ENCODE data around the gene TM9SF4.
"Not testable (repeated sequence)": the region's sequence is repeated elsewhere in the genome, so short reads cannot be mapped to it uniquely, and the experiment has no call there.

The TM9SF4 gene

DNA sequence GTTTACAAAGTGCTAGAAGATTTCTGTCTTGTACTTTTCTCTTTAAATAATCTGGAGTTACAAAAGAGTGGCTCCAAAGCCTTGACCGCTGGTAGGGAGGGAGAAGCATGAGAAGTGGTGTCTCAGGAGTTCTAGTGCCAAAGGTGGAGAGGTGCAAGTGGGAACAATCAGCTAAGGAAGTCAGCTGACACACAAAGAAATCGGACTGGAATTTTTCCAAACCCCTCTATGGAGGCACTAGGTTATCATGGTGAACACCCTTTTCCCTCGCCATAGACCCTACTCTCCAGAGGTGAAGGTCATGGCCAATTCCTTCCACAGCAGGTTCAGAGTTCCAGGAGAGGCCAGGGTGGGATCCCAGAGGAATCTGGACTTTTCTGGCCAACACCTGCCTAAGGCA, 83.2 kb downstream of the TM9SF4 start:
- H3K36me3 ChIP-seq (ENCODE audit: control insufficient read depth, insufficient read depth, low read length) = peaks cover 21% of the 10 kb centered on the region
- H3K4me1 ChIP-seq (ENCODE audit: control insufficient read depth, insufficient read depth, low read length, poor library complexity, severe bottlenecking) = peaks cover 14% of the 10 kb centered on the region
- H3K9me3 ChIP-seq (ENCODE audit: control insufficient read depth, low read length) = no peaks in the 10 kb centered on the region
- H3K4me3 ChIP-seq (ENCODE audit: insufficient read depth, low read depth, low read length, poor library complexity, severe bottlenecking) = no peak overlapping the region
- no peaks in the 10 kb centered on the region for H3K27me3 ChIP-seq (replicated peaks; ENCODE audit: control insufficient read depth, insufficient read depth, low read length, poor library complexity, severe bottlenecking)
- H3K27ac ChIP-seq (ENCODE audit: insufficient read depth, low read length, poor library complexity, severe bottlenecking) = no peak overlapping the region
- DNase-seq = no peak

DNA sequence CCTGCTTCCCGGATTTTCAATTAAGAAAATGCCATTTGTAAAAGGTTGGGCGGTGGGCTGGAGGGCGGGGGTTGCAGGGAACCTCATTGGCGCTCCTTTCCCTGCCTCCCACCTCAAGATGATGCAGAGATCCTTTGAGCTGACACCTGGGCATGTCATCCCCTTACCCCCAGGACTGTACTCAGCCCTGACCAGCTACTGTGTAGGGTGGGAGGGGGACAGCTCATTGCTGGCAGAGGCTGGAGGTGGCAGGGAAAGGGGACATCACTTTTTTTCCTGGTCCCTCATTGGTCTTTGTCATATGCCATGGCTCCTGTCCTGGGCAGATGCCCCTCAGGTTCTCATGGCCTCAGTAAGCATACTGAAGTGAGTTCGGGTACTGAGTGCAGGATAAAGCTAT, 83.8 kb downstream of the TM9SF4 start:
- peaks cover 14% of the 10 kb centered on the region for H3K4me1 ChIP-seq (ENCODE audit: control insufficient read depth, insufficient read depth, low read length, poor library complexity, severe bottlenecking)
- H3K9me3 ChIP-seq (ENCODE audit: control insufficient read depth, low read length); H3K4me3 ChIP-seq (ENCODE audit: insufficient read depth, low read depth, low read length, poor library complexity, severe bottlenecking); DNase-seq; H3K27ac ChIP-seq (ENCODE audit: insufficient read depth, low read length, poor library complexity, severe bottlenecking); H3K27me3 ChIP-seq (replicated peaks; ENCODE audit: control insufficient read depth, insufficient read depth, low read length, poor library complexity, severe bottlenecking): not testable (repeated sequence)
- peaks cover 28% of the 10 kb centered on the region for H3K36me3 ChIP-seq (ENCODE audit: control insufficient read depth, insufficient read depth, low read length)

DNA sequence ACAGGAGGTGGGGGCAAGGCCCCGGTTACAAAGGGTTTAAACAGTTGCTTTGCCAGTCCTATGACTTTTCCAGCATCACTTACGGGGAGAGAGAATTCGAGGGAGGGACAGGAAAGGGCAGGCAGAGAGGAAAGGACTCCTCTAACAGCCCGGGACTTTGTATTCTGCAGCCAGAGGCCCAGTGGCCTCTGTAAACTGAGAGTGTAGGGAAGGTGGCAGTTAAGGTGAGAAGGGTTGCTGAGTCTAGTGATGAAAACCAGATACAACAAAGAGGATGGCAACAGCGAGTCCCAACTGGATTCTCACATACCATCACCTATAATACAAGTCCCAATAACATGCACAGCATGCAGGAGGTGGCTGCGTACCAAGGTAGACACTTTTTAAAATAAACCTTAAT, 84.5 kb downstream of the TM9SF4 start:
- DNase-seq = no peak
- Histone ChIP-seq H3K9me3 (ENCODE audit: control insufficient read depth, low read length) (no peaks in the 10 kb centered on the region), H3K27ac (ENCODE audit: insufficient read depth, low read length, poor library complexity, severe bottlenecking) (no peak overlapping the region), H3K4me1 (ENCODE audit: control insufficient read depth, insufficient read depth, low read length, poor library complexity, severe bottlenecking) (peaks cover 11% of the 10 kb centered on the region), H3K36me3 (ENCODE audit: control insufficient read depth, insufficient read depth, low read length) (peaks cover 34% of the 10 kb centered on the region), H3K4me3 (ENCODE audit: insufficient read depth, low read depth, low read length, poor library complexity, severe bottlenecking) (no peak overlapping the region), H3K27me3 (replicated peaks; ENCODE audit: control insufficient read depth, insufficient read depth, low read length, poor library complexity, severe bottlenecking) (no peaks in the 10 kb centered on the region)

DNA sequence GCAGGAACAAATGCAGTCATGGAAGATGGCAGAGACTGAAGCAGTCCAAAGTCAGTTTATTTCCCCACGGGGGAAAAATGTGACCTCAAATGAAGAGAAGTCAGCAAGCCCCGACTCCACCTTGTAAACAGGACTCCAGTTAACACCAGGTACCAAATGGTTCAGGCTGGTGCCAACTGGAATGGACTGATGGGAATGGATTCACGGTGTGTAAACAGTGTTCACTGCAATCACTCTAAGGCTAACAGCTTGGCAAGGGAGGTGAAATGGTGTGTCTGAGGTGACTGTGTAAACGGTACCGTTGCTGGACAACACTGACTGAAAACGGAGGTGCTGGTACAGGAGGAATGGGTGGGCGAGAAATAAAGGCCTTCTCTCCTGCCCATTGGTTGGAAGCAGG, 86.1 kb downstream of the TM9SF4 start:
- no peak overlapping the region for H3K27ac ChIP-seq (ENCODE audit: insufficient read depth, low read length, poor library complexity, severe bottlenecking)
- no peak overlapping the region for H3K4me3 ChIP-seq (ENCODE audit: insufficient read depth, low read depth, low read length, poor library complexity, severe bottlenecking)
- H3K27me3 ChIP-seq (replicated peaks; ENCODE audit: control insufficient read depth, insufficient read depth, low read length, poor library complexity, severe bottlenecking) = no peaks in the 10 kb centered on the region
- peaks cover 45% of the 10 kb centered on the region for H3K36me3 ChIP-seq (ENCODE audit: control insufficient read depth, insufficient read depth, low read length)
- no peaks in the 10 kb centered on the region for H3K9me3 ChIP-seq (ENCODE audit: control insufficient read depth, low read length)
- peaks cover under 1% of the 10 kb centered on the region for H3K4me1 ChIP-seq (ENCODE audit: control insufficient read depth, insufficient read depth, low read length, poor library complexity, severe bottlenecking)
- no peak for DNase-seq

DNA sequence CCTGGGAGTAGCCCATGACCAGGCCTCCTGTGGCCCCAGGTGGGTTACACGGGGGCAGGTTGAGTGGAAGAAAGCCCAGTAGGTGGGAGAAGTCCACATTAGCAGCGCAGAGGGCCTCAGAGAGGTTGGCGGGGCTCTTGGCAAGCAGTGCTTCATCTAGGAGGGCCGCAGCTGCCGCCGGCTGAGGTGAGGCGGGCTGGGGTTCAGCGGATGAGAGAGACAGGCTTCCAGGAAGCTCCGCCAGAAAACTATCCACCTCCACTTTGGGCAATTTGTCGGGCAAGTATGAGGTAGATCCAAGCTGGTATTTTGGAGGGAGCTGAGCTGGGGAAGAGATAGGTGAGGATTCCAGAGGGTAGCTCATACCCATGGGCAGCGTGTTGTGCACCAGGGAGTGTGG, 87.1 kb downstream of the TM9SF4 start:
- H3K36me3 ChIP-seq (ENCODE audit: control insufficient read depth, insufficient read depth, low read length) = peaks cover 50% of the 10 kb centered on the region
- DNase-seq; H3K4me1 ChIP-seq (ENCODE audit: control insufficient read depth, insufficient read depth, low read length, poor library complexity, severe bottlenecking); H3K9me3 ChIP-seq (ENCODE audit: control insufficient read depth, low read length); H3K27ac ChIP-seq (ENCODE audit: insufficient read depth, low read length, poor library complexity, severe bottlenecking); H3K4me3 ChIP-seq (ENCODE audit: insufficient read depth, low read depth, low read length, poor library complexity, severe bottlenecking); H3K27me3 ChIP-seq (replicated peaks; ENCODE audit: control insufficient read depth, insufficient read depth, low read length, poor library complexity, severe bottlenecking): not testable (repeated sequence)

DNA sequence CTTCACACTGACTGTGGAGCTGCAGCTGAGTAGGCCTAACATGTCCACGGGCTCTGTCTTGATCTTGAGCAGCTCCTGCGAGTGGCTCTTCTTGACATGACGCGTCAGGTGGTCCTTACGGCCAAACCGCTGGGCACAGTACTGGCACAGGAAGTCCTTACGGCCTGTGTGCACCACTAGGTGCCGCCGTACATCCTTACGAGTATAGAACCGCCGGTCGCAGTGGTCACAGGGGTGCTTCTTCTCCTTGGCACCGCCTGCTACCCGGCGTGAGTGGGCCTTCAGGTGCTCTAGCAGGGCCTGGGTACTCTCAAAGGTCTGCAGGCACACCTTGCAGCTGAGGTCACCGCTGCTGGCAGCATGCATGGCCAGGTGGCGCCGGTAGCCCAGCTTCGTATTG, 87.6 kb downstream of the TM9SF4 start:
- not testable (repeated sequence) for H3K4me3 ChIP-seq (ENCODE audit: insufficient read depth, low read depth, low read length, poor library complexity, severe bottlenecking); H3K27me3 ChIP-seq (replicated peaks; ENCODE audit: control insufficient read depth, insufficient read depth, low read length, poor library complexity, severe bottlenecking); H3K27ac ChIP-seq (ENCODE audit: insufficient read depth, low read length, poor library complexity, severe bottlenecking); DNase-seq; H3K4me1 ChIP-seq (ENCODE audit: control insufficient read depth, insufficient read depth, low read length, poor library complexity, severe bottlenecking); H3K9me3 ChIP-seq (ENCODE audit: control insufficient read depth, low read length)
- H3K36me3 ChIP-seq (ENCODE audit: control insufficient read depth, insufficient read depth, low read length) = peaks cover 55% of the 10 kb centered on the region

DNA sequence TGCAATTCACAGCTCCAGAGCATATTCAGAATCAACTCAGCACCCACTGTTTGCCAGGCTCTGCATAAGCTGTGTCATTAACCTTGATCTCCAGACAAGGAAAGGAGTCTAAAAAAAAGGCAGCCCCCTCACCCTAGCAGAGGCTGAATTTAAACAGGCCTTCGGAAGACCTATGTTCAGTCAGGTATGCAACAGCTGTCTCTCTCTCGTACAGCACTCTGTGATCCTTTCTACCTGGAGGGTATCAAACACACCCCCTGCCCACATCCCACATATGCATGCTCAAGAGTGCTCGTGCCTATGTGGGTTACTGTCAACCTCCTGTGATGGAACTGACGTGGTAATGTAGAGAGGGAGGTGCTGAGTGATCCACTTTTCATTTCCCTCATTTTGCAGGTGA, 89.5 kb downstream of the TM9SF4 start:
- Histone ChIP-seq H3K36me3 (ENCODE audit: control insufficient read depth, insufficient read depth, low read length) (peaks cover 56% of the 10 kb centered on the region), H3K4me3 (ENCODE audit: insufficient read depth, low read depth, low read length, poor library complexity, severe bottlenecking) (no peak overlapping the region)
- DNase-seq = no peak

DNA sequence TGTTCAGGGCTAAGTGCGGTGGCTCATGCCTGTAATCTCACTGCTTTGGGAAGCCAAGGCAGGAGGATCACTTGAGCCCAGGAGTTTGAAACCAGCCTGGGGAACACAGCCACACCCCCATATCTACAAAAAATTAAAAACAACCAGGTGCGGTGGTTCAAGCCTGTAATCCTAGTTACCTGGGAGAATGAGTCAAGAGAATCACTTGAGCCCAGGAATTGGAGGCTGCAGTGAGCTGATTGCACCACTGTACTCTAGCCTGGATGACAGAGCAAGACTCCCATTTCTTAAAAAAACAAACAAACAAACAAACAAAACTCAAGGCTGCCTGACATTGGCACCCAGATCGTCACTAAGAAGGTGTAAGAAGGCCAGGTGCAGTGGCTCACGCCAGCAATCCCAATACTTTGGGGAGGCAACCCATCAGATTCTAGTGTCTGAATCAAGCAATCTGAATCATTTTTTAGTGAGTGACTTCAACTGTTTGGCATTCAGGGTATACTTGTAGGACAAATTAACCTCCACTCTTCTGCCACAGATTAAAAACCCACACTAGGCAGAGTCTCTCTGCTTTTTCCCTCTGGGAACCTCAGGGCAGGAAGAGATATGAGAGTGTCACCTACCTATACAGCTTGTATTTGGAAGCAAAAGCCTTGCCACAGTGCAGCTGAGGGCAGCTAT, 91.9 kb downstream of the TM9SF4 start:
- Histone ChIP-seq H3K36me3 (ENCODE audit: control insufficient read depth, insufficient read depth, low read length) (peaks cover 41% of the 10 kb centered on the region), H3K4me1 (ENCODE audit: control insufficient read depth, insufficient read depth, low read length, poor library complexity, severe bottlenecking) (peaks cover 13% of the 10 kb centered on the region), H3K27ac (ENCODE audit: insufficient read depth, low read length, poor library complexity, severe bottlenecking) (no peak overlapping the region), H3K27me3 (replicated peaks; ENCODE audit: control insufficient read depth, insufficient read depth, low read length, poor library complexity, severe bottlenecking) (no peaks in the 10 kb centered on the region), H3K4me3 (ENCODE audit: insufficient read depth, low read depth, low read length, poor library complexity, severe bottlenecking) (no peak overlapping the region), H3K9me3 (ENCODE audit: control insufficient read depth, low read length) (no peaks in the 10 kb centered on the region)
- DNase-seq = no peak

More for the DNA sequence above, 89.5 kb downstream of the TM9SF4 start:
- H3K9me3 ChIP-seq (ENCODE audit: control insufficient read depth, low read length) = no peaks in the 10 kb centered on the region
- no peaks in the 10 kb centered on the region for H3K27me3 ChIP-seq (replicated peaks; ENCODE audit: control insufficient read depth, insufficient read depth, low read length, poor library complexity, severe bottlenecking)
- H3K4me1 ChIP-seq (ENCODE audit: control insufficient read depth, insufficient read depth, low read length, poor library complexity, severe bottlenecking) = no peaks in the 10 kb centered on the region
- no peak overlapping the region for H3K27ac ChIP-seq (ENCODE audit: insufficient read depth, low read length, poor library complexity, severe bottlenecking)

DNA sequence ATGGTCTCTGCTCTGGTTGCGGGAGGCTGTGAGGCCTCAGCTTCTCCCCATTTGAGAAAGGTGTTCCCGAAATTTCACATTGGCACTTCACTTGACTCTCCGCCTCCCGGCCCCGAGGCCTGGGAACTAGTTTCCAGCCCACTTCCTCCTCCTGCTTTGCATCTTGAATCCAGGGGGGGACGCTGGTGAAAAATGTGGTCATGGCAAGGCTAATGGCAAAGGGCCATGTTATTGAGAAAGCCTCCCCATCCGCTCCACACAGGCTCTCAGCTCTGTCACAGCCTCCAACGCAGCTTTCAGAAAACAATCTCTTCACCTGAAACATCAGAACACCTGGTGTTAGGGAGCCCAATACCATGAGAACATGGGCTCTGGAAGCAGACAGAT, 92.5 kb downstream of the TM9SF4 start:
- Histone ChIP-seq H3K36me3 (ENCODE audit: control insufficient read depth, insufficient read depth, low read length) (peaks cover 39% of the 10 kb centered on the region), H3K4me1 (ENCODE audit: control insufficient read depth, insufficient read depth, low read length, poor library complexity, severe bottlenecking) (peaks cover 18% of the 10 kb centered on the region), H3K27ac (ENCODE audit: insufficient read depth, low read length, poor library complexity, severe bottlenecking) (no peak overlapping the region), H3K9me3 (ENCODE audit: control insufficient read depth, low read length) (no peaks in the 10 kb centered on the region), H3K27me3 (replicated peaks; ENCODE audit: control insufficient read depth, insufficient read depth, low read length, poor library complexity, severe bottlenecking) (no peaks in the 10 kb centered on the region), H3K4me3 (ENCODE audit: insufficient read depth, low read depth, low read length, poor library complexity, severe bottlenecking) (no peak overlapping the region)
- DNase-seq = no peak

DNA sequence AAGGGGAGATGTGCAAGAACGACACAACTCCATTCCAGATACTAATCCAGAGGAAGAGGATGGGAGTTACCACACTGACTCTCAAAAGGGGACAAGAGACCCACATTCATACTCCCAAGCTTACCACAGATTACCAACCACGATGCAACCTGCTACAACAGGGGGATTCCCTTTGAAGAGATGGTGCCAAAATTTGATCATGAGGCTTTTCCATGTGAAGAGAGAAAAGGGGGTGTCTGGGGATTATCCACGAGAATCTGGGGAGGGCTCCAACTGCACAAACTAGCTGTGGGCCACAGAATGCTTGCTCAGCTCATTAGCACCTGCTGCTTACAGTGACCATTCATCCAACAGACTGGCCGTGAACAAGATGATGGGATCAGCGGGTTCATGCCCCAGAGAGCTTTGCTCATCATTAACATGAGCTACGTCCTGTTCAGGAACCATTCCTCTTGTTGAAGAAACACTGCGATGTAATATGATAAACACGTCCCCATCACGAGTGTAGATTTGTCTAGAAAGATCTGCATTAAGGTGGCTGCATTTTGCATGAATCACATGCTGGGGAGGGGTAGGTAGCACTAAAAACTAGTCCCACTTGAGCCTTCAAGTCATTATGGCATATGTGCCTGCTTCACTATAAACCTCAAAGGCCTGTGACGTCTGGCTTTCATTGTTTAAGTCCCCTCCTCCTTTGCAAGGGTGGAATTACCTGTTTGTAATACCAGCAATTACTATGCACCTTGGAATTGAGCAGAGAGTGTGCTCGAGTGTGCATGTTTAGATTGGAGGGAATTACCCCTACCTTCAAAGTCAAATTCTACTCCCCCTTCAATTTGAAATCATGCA, 94.1 kb downstream of the TM9SF4 start:
- Histone ChIP-seq H3K4me3 (ENCODE audit: insufficient read depth, low read depth, low read length, poor library complexity, severe bottlenecking) (no peak overlapping the region), H3K27ac (ENCODE audit: insufficient read depth, low read length, poor library complexity, severe bottlenecking) (no peak overlapping the region), H3K9me3 (ENCODE audit: control insufficient read depth, low read length) (no peaks in the 10 kb centered on the region), H3K36me3 (ENCODE audit: control insufficient read depth, insufficient read depth, low read length) (peaks cover 26% of the 10 kb centered on the region), H3K4me1 (ENCODE audit: control insufficient read depth, insufficient read depth, low read length, poor library complexity, severe bottlenecking) (peaks cover 27% of the 10 kb centered on the region), H3K27me3 (replicated peaks; ENCODE audit: control insufficient read depth, insufficient read depth, low read length, poor library complexity, severe bottlenecking) (no peaks in the 10 kb centered on the region)
- DNase-seq = no peak
